Esophagus muscularis mucosa (tissue), 4 donors: ENCODE results near the gene TBC1D10A. TPM values are rescaled to one million over a fixed set of nuclear protein-coding genes. Genes with fewer than 3 reads are reported as not detected.

Experiments
- DNase-seq: peaks from one replicate; pipeline ENCODE4 v3.0.0-alpha.2; 2017; ENCODE audit errors: extremely low spot score
- H3K27ac ChIP-seq, 4 donors: fragments of 200-600 bp; sonication (generic); replicated peaks in 1 of 4; 1 replicate in 3 of 4; 2 replicates in 1 of 4; pipeline ENCODE4 v1.5.1; 2016 to 2019; ENCODE audit warnings: mild to moderate bottlenecking in 1 of 4
- H3K27me3 ChIP-seq, 4 donors: fragments of 200-600 bp; sonication (generic); one replicate each; pipeline versions ENCODE4 v1.5.1 to v1.6.0; 2016 to 2019
- H3K36me3 ChIP-seq, 4 donors: fragments of 200-600 bp; sonication (generic); one replicate each; pipeline ENCODE4 v1.5.1; 2016 to 2019
- H3K4me1 ChIP-seq, 4 donors: fragments of 200-600 bp; sonication (generic); one replicate each; pipeline ENCODE4 v1.5.1; 2016 to 2019
- H3K4me3 ChIP-seq, 4 donors: fragments of 200-600 bp; sonication (generic); 1 replicate in 2 of 4; 2 replicates in 2 of 4; pipeline ENCODE4 v1.5.1; 2016 to 2019; ENCODE audit warnings: mild to moderate bottlenecking in 4 of 4, moderate library complexity in 1 of 4
- H3K9me3 ChIP-seq, 4 donors: fragments of 200-600 bp; sonication (generic); 1 replicate in 3 of 4; 2 replicates in 1 of 4; pipeline ENCODE4 v1.5.1; 2016 to 2019
- CTCF ChIP-seq, 3 experiments: fragments of 200-600 bp in 2 of 3; fragments of 450-650 bp in 1 of 3; sonication (generic) in 2 of 3; IDR thresholded peaks; one replicate each; pipeline ENCODE4 v1.5.1; 2017 to 2019; ENCODE audit warnings: antibody characterized with exemption in 3 of 3, mild to moderate bottlenecking in 2 of 3, moderate library complexity in 1 of 3
- EP300 ChIP-seq: sonication (generic); formaldehyde crosslinking; IDR thresholded peaks from one replicate; pipeline ENCODE4 v1.6.1; 2017; ENCODE audit warnings: antibody characterized with exemption
- POLR2A ChIP-seq: fragments of 450-650 bp; IDR thresholded peaks from one replicate; pipeline ENCODE4 v1.6.1; 2017; ENCODE audit warnings: antibody characterized with exemption, moderate library complexity, mild to moderate bottlenecking, low read depth
- POLR2AphosphoS5 ChIP-seq, 2 donors: sonication (generic); formaldehyde crosslinking; IDR thresholded peaks; one replicate each; pipeline ENCODE4 v1.6.1; 2017; ENCODE audit warnings: antibody characterized with exemption in 2 of 2
- WGBS: methylation state at CpG from one replicate; pipeline ENCODE4 v1.1.5; 2018; 5-methylcytosine and 5-hydroxymethylcytosine counted together
- intact Hi-C: fragments of 100-400 bp; cut with DNase I; formaldehyde crosslinking; loops from one replicate; pipeline ENCODE4 v1.15.1; 2023
- total RNA-seq, 4 donors: library from RNA; depleted of rRNA; stranded (reverse); fragments of >200 nt; gene quantifications; one replicate each; pipeline versions ENCODE4 v1.1.0 to v1.2.1, GENCODE V29; 2016

Gene TBC1D10A
- total RNA-seq, 4 donors from 2014 or later = 29.5 to 40.3 (median 38.0) TPM

- Histone ChIP-seq H3K9me3 (no peaks in the 10 kb centered on the region), H3K27ac (peak overlapping the region; percentile 5 to 54 (median 27)), H3K4me1 (peaks cover 85 to 100% (median 99%) of the 10 kb centered on the region in 4 donors), H3K36me3 (peaks cover 0 to 29% (median 19%) of the 10 kb centered on the region in 4 donors), H3K4me3 (no peak overlapping the region), H3K27me3 (no peaks in the 10 kb centered on the region)
- 68% methylated on average over 2 of the region's 2 CpGs for WGBS
- DNase-seq = no peak
- no peak for TF ChIP-seq EP300
- no peak for TF ChIP-seq CTCF (IDR thresholded peaks at IDR 0.05)
- no peak for TF ChIP-seq POLR2A
- no peak for TF ChIP-seq POLR2AphosphoS5 (IDR thresholded peaks at IDR 0.05)
- intact Hi-C loops = no loop called here
Observed at GRCh38 chr22:30315962-30316576, 10.7 kb downstream of the TBC1D10A start.

GRCh38 chr22:30314915-30315314 lies 11.8 kb downstream of the TBC1D10A start:
- Histone ChIP-seq H3K27ac (peak overlapping the region in 3 of 4 donors; percentile 20 to 32 (median 23)), H3K4me1 (peaks cover 87 to 100% (median 99%) of the 10 kb centered on the region in 4 donors), H3K36me3 (peaks cover 0 to 18% (median 15%) of the 10 kb centered on the region in 4 donors), H3K9me3 (no peaks in the 10 kb centered on the region), H3K27me3 (no peaks in the 10 kb centered on the region), H3K4me3 (no peak overlapping the region)
- TF ChIP-seq CTCF (IDR thresholded peaks at IDR 0.05) (no peak), EP300 (no peak), POLR2AphosphoS5 (IDR thresholded peaks at IDR 0.05) (no peak), POLR2A (no peak)
- intact Hi-C loops = no loop called here
- 73% methylated on average over 7 of the region's 8 CpGs for WGBS
- DNase-seq = no peak

- Histone ChIP-seq H3K27me3 (no peaks in the 10 kb centered on the region), H3K4me3 (no peak overlapping the region), H3K27ac (peak overlapping the region; percentile 28 to 87 (median 38)), H3K36me3 (peaks cover 0 to 15% (median 11%) of the 10 kb centered on the region in 4 donors), H3K4me1 (peaks cover 87 to 100% (median 99%) of the 10 kb centered on the region in 4 donors), H3K9me3 (no peaks in the 10 kb centered on the region)
- no peak for DNase-seq
- intact Hi-C loops = no loop called here
- WGBS = 80% methylated on average over 8 of the region's 8 CpGs
- no peak for TF ChIP-seq CTCF (IDR thresholded peaks at IDR 0.05)
- TF ChIP-seq POLR2AphosphoS5 (IDR thresholded peaks at IDR 0.05) = no peak
- no peak for TF ChIP-seq EP300
- no peak for TF ChIP-seq POLR2A
Observed at GRCh38 chr22:30313527-30314363, 13.0 kb downstream of the TBC1D10A start.

- no peaks in the 10 kb centered on the region for H3K27me3 ChIP-seq
- H3K9me3 ChIP-seq = no peaks in the 10 kb centered on the region
- H3K27ac ChIP-seq = peak overlapping the region; percentile 86 to 93 (median 86)
- WGBS = 77% methylated on average over 6 of the region's 6 CpGs
- peaks cover 89 to 100% (median 99%) of the 10 kb centered on the region in 4 donors for H3K4me1 ChIP-seq
- intact Hi-C loops = no loop called here
- H3K4me3 ChIP-seq = no peak overlapping the region
- TF ChIP-seq POLR2AphosphoS5 (IDR thresholded peaks at IDR 0.05) (peak in 1 of 2 donors; percentile 4), POLR2A (no peak), CTCF (IDR thresholded peaks at IDR 0.05) (no peak)
- no peak for DNase-seq
- H3K36me3 ChIP-seq = peaks cover 0 to 10% (median 5%) of the 10 kb centered on the region in 4 donors
Observed at GRCh38 chr22:30312053-30312452, 14.7 kb downstream of the TBC1D10A start.
